Adrenal gland (tissue), 12 donors: Measurements from ENCODE around the gene LRRC75A. TPM values are rescaled to one million over a fixed set of nuclear protein-coding genes. Genes with fewer than 3 reads are reported as not detected.

Source experiments
- DNase-seq, 7 donors: peaks; one replicate each; pipeline ENCODE4 v3.0.0-alpha.2; 2019 to 2020
- H3K27ac ChIP-seq, 5 donors: fragments of 200-600 bp; sonication (generic) in 4 of 5; 1 replicate in 3 of 5; 2 replicates in 2 of 5; pipeline versions ENCODE4 v1.5.1 to v1.8.0; 2016 to 2020; ENCODE audit warnings: mild to moderate bottlenecking in 1 of 5
- H3K27me3 ChIP-seq: fragments of 200-600 bp; 2 replicates; pipeline ENCODE4 v1.8.0; 2021
- H3K36me3 ChIP-seq, 2 donors: fragments of 200-600 bp; replicated peaks in 1 of 2; 1 replicate in 1 of 2; 2 replicates in 1 of 2; pipeline versions ENCODE4 v1.5.1 to v1.8.0; 2018 to 2022
- H3K4me1 ChIP-seq, 2 donors: fragments of 200-600 bp; replicated peaks in 1 of 2; 1 replicate in 1 of 2; 2 replicates in 1 of 2; pipeline versions ENCODE4 v1.5.1 to v1.8.0; 2018 to 2021
- H3K4me3 ChIP-seq, 4 donors: fragments of 200-600 bp; sonication (generic) in 3 of 4; one replicate each; pipeline ENCODE4 v1.5.1; 2016 to 2018
- H3K9me3 ChIP-seq, 3 donors: fragments of 200-600 bp; sonication (generic) in 1 of 3; replicated peaks in 1 of 3; 1 replicate in 2 of 3; 2 replicates in 1 of 3; pipeline versions ENCODE4 v1.5.1 to v1.8.0; 2016 to 2021
- POLR2A ChIP-seq, 2 donors: fragments of 450-650 bp; IDR thresholded peaks; one replicate each; pipeline ENCODE4 v1.6.1; 2017; ENCODE audit warnings: antibody characterized with exemption in 2 of 2, mild to moderate bottlenecking in 2 of 2, moderate library complexity in 1 of 2
- WGBS, 4 donors: extraction: QIAGEN DNeasy Blood & Tissue Kit in 2 of 4; methylation state at CpG; one replicate each; pipeline versions ENCODE4 v1.1.5 to v1.1.7; 2013 to 2017; 5-methylcytosine and 5-hydroxymethylcytosine counted together
- intact Hi-C, 2 donors: fragments of 100-400 bp; cut with DNase I; formaldehyde crosslinking; loops; one replicate each; pipeline versions ENCODE4 v1.14.1 to v1.15.0; 2022 to 2023
- polyA plus RNA-seq, 3 donors: library from polyadenylated mRNA; stranded (reverse); fragments of 200-250 nt in 2 of 3; fragments of 350-450 nt in 1 of 3; fragmentation: Illumina TruSeq in 1 of 3; extraction: RNeasy Lipid Tissue Mini Kit (QIAGEN cat#74804) in 1 of 3; gene quantifications; one replicate each; pipeline ENCODE4 v1.2.3, GENCODE V29; 2013 to 2014
- total RNA-seq, 9 donors: library from RNA; depleted of rRNA in 4 of 9; stranded (reverse); fragments of >200 nt in 4 of 9; fragments of 120-200 nt in 1 of 9; fragmentation: NEBNext Ultra II Directional in 1 of 9; extraction: Animal tissue kit (Norgen Biotek cat#: 25700) in 1 of 9; gene quantifications; one replicate each; pipeline versions ENCODE4 v1.1.0 to v1.2.4, GENCODE V29; 2013 to 2023
- TF ChIP-seq, protein P1 (sequence below), 6 experiments: fragments of 450-650 bp in 4 of 6; fragments of 200-600 bp in 2 of 6; sonication (generic) in 1 of 6; IDR thresholded peaks; 1 replicate in 5 of 6; 2 replicates in 1 of 6; pipeline versions ENCODE4 v1.5.1 to v1.8.0; 2016 to 2021; ENCODE audit warnings: antibody characterized with exemption in 6 of 6, mild to moderate bottlenecking in 2 of 6, moderate library complexity in 1 of 6
- donor health status: healthy with polysubstance abuse.
- donor health status: Bipolar disorder and iron deficiency.
- donor health status: DM: yes; HTN: yes; CAD: no.
- donor health status: DM: no; HTN: no; CAD: no.
- donor health status: DM: no; HTN: no; CAD: no.
- donor health status: DM: yes; HTN: yes; CAD: no.

Gene LRRC75A
- total and polyA plus RNA-seq, 12 donors: 7.4 to 49.2 (median 25.5) TPM

GRCh38 chr17:16425202-16425601 is 66.8 kb downstream of the LRRC75A start:
- Histone ChIP-seq H3K9me3 (no peaks in the 10 kb centered on the region), H3K27me3 (no peaks in the 10 kb centered on the region), H3K4me1 (no peaks in the 10 kb centered on the region), H3K27ac (no peak overlapping the region), H3K4me3 (no peak overlapping the region), H3K36me3 (peaks cover 0 to 51% of the 10 kb centered on the region in 2 donors)
- intact Hi-C loops: no loop called here
- TF ChIP-seq POLR2A (IDR thresholded peaks at IDR 0.05): no peak
- TF ChIP-seq, protein P1, sequence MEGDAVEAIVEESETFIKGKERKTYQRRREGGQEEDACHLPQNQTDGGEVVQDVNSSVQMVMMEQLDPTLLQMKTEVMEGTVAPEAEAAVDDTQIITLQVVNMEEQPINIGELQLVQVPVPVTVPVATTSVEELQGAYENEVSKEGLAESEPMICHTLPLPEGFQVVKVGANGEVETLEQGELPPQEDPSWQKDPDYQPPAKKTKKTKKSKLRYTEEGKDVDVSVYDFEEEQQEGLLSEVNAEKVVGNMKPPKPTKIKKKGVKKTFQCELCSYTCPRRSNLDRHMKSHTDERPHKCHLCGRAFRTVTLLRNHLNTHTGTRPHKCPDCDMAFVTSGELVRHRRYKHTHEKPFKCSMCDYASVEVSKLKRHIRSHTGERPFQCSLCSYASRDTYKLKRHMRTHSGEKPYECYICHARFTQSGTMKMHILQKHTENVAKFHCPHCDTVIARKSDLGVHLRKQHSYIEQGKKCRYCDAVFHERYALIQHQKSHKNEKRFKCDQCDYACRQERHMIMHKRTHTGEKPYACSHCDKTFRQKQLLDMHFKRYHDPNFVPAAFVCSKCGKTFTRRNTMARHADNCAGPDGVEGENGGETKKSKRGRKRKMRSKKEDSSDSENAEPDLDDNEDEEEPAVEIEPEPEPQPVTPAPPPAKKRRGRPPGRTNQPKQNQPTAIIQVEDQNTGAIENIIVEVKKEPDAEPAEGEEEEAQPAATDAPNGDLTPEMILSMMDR (IDR thresholded peaks at IDR 0.05): no peak
- WGBS, 4 donors: 65 to 82% (median 70%) methylated on average over 6 of the region's 6 CpGs
- no peak for DNase-seq

DNA sequence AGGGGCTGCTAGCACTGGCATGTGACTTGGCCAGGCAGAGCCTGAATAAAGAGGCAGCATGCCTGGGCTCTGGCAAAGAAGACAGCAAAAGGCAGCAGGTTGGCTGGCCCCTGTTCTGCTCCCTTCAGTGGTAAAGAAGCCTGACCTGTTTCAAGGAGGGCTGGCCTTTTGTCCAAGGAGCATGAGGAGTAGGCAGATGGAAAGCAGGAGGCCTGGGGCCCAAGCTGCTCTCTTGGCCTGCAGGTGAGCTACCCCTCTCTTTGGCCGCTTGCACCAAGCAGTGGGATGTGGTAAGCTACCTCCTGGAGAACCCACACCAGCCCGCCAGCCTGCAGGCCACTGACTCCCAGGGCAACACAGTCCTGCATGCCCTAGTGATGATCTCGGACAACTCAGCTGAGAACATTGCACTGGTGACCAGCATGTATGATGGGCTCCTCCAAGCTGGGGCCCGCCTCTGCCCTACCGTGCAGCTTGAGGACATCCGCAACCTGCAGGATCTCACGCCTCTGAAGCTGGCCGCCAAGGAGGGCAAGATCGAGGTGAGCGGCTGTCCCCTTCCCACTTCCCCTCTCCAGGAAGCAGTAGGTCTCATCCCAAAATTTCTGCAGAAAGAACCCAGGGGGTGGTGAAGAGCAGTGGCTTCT is 68.6 kb downstream of the LRRC75A start:
- WGBS, 4 donors: 83 to 94% (median 92%) methylated on average over 3 to 10 of the region's 10 CpGs
- Histone ChIP-seq H3K27ac (no peak overlapping the region), H3K9me3 (no peaks in the 10 kb centered on the region), H3K27me3 (no peaks in the 10 kb centered on the region), H3K4me3 (no peak overlapping the region), H3K36me3 (peaks cover 0 to 41% of the 10 kb centered on the region in 2 donors), H3K4me1 (peaks cover 7 to 17% of the 10 kb centered on the region in 2 donors)
- intact Hi-C loops: no loop called here
- no peak for TF ChIP-seq POLR2A (IDR thresholded peaks at IDR 0.05)
- TF ChIP-seq, protein P1 (IDR thresholded peaks at IDR 0.05): no peak
- no peak for DNase-seq

DNA sequence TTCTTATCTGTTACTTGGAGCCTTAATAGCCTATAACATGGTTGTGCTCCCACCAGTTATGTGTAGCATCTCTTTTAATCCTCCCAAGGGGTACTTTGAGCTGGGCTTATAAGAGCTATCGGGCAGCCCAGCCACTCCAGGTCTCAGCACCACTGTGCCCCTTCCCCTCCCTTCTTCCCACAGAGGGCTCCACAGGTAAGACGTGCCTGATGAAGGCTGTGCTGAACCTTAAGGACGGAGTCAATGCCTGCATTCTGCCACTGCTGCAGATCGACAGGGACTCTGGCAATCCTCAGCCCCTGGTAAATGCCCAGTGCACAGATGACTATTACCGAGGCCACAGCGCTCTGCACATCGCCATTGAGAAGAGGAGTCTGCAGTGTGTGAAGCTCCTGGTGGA is 69.6 kb downstream of the LRRC75A start:
- H3K4me1 ChIP-seq: peaks cover 7 to 17% of the 10 kb centered on the region in 2 donors
- H3K27me3 ChIP-seq: no peaks in the 10 kb centered on the region
- no peak overlapping the region for H3K4me3 ChIP-seq
- H3K9me3 ChIP-seq: no peaks in the 10 kb centered on the region
- H3K36me3 ChIP-seq: peaks cover 0 to 41% of the 10 kb centered on the region in 2 donors
- no peak overlapping the region for H3K27ac ChIP-seq
- TF ChIP-seq, protein P1 (IDR thresholded peaks at IDR 0.05): no peak
- no peak for TF ChIP-seq POLR2A (IDR thresholded peaks at IDR 0.05)
- intact Hi-C loops: no loop called here
- DNase-seq: no peak
- 88 to 100% (median 94%) methylated on average over 6 to 7 of the region's 7 CpGs for WGBS, 4 donors

- intact Hi-C loops: no loop called here
- DNase-seq: no peak
These were observed 72.1 kb downstream of the LRRC75A start for GRCh38 chr17:16419929-16420271.

More at GRCh38 chr17:16419929-16420271, 72.1 kb downstream of the LRRC75A start:
- H3K27me3 ChIP-seq: no peaks in the 10 kb centered on the region
- H3K27ac ChIP-seq: peak overlapping the region in 4 of 5 donors; percentile 72 to 88 (median 80)
- H3K4me1 ChIP-seq: peaks cover 15 to 24% of the 10 kb centered on the region in 2 donors
- no peak overlapping the region for H3K4me3 ChIP-seq
- peaks cover 0 to 27% of the 10 kb centered on the region in 2 donors for H3K36me3 ChIP-seq
- TF ChIP-seq, protein P1 (IDR thresholded peaks at IDR 0.05): no peak
- TF ChIP-seq POLR2A (IDR thresholded peaks at IDR 0.05): no peak
- WGBS, 4 donors: 74 to 84% (median 82%) methylated on average over 8 to 10 of the region's 10 CpGs; no CpG with 5 or more reads in 1 of the 4 donors
- H3K9me3 ChIP-seq: no peaks in the 10 kb centered on the region
